H1 (cell line): ENCODE results near the gene TFF3. TPM values are rescaled to one million over a fixed set of nuclear protein-coding genes. Genes with fewer than 3 reads are reported as not detected.

Experiments used
- CTCF ChIA-PET: fragments of 300-600 bp; sonication (Branson Sonifier 250); formaldehyde crosslinking; loops from one replicate; lab custom pipeline; 2021; ENCODE audit not compliant: partially characterized antibody; lab: Charles Lee
- POLR2A ChIA-PET: fragments of 300-600 bp; sonication (Branson Sonifier 250); formaldehyde crosslinking; loops from one replicate; lab custom pipeline; 2021; ENCODE audit warnings: inconsistent platforms; ENCODE audit not compliant: partially characterized antibody; lab: Charles Lee
- DNase-seq, 2 experiments: peaks; one replicate each; pipeline versions ENCODE4 v3.0.0 to v3.0.0-alpha.2; 2010 to 2022; ENCODE audit warnings: low spot score in 2 of 2, low read depth in 1 of 2, mixed read lengths in 1 of 2
- FAIRE-seq: peaks from 2 replicates; lab custom pipeline; 2011; peaks lifted over from hg19 to GRCh38; lab: Jason Lieb, UNC
- H2AFZ ChIP-seq: 2 replicates; pipeline ENCODE4 v1.8.1; 2012; ENCODE audit warnings: low read length, inconsistent platforms
- H2AK5ac ChIP-seq: 2 replicates; pipeline ENCODE4 v1.6.1; 2013; ENCODE audit warnings: low read depth, low read length
- H2BK120ac ChIP-seq: replicated peaks from 2 replicates; pipeline ENCODE3; 2013; ENCODE audit warnings: low read depth, low read length, inconsistent platforms
- H2BK12ac ChIP-seq: 2 replicates; pipeline ENCODE4 v1.6.1; 2013; ENCODE audit warnings: low read depth, low read length
- H2BK15ac ChIP-seq: 2 replicates; pipeline ENCODE4 v1.6.1; 2013; ENCODE audit warnings: low read length
- H2BK20ac ChIP-seq: 2 replicates; pipeline ENCODE4 v1.6.1; 2013; ENCODE audit warnings: low read length
- H2BK5ac ChIP-seq: 2 replicates; pipeline ENCODE4 v1.6.1; 2013; ENCODE audit warnings: low read depth, low read length
- H3K14ac ChIP-seq: 2 replicates; pipeline ENCODE4 v1.6.1; 2013; ENCODE audit warnings: inconsistent platforms; ENCODE audit not compliant: insufficient read length
- H3K18ac ChIP-seq: 2 replicates; pipeline ENCODE4 v1.6.1; 2013; ENCODE audit warnings: low read length; ENCODE audit errors: extremely low read depth
- H3K23ac ChIP-seq: 2 replicates; pipeline ENCODE4 v1.6.1; 2013; ENCODE audit warnings: inconsistent platforms; ENCODE audit not compliant: insufficient read length
- H3K23me2 ChIP-seq: 2 replicates; pipeline ENCODE4 v1.6.1; 2013; ENCODE audit warnings: low read depth, low read length
- H3K27ac ChIP-seq: 2 replicates; pipeline ENCODE4 v1.6.1; 2011; ENCODE audit warnings: low read depth, low read length, inconsistent platforms
- H3K27me3 ChIP-seq, 4 experiments: replicated peaks in 1 of 4; 1 replicate in 1 of 4; 2 replicates in 3 of 4; pipeline versions ENCODE4 v1.6.1 to v1.8.1; 2011 to 2013; ENCODE audit warnings: low read length in 3 of 4, mild to moderate bottlenecking in 3 of 4, inconsistent platforms in 2 of 4, mixed read lengths in 2 of 4, moderate library complexity in 1 of 4; ENCODE audit not compliant: control insufficient read depth in 3 of 4, insufficient read depth in 3 of 4; ENCODE audit errors: extremely low read depth in 1 of 4
- H3K36me3 ChIP-seq, 4 experiments: 2 replicates each; pipeline versions ENCODE4 v1.6.1 to v1.8.1; 2011 to 2013; ENCODE audit warnings: mild to moderate bottlenecking in 4 of 4, low read length in 3 of 4, moderate library complexity in 2 of 4, control low read depth in 1 of 4, inconsistent platforms in 1 of 4; ENCODE audit not compliant: insufficient read depth in 4 of 4, control insufficient read depth in 2 of 4
- H3K4ac ChIP-seq: replicated peaks from 2 replicates; pipeline ENCODE3; 2013; ENCODE audit warnings: low read length, low read depth, mixed read lengths, inconsistent platforms; ENCODE audit not compliant: insufficient read length
- H3K4me1 ChIP-seq, 4 experiments: replicated peaks in 1 of 4; 1 replicate in 1 of 4; 2 replicates in 3 of 4; pipeline versions ENCODE4 v1.6.1 to v1.8.1; 2011 to 2013; ENCODE audit warnings: low read length in 3 of 4, inconsistent platforms in 2 of 4, mixed read lengths in 1 of 4; ENCODE audit not compliant: insufficient read depth in 4 of 4, control insufficient read depth in 3 of 4
- H3K4me2 ChIP-seq, 2 experiments: 2 replicates each; pipeline versions ENCODE4 v1.6.1 to v1.8.1; 2011 to 2013; ENCODE audit warnings: low read depth in 2 of 2, low read length in 2 of 2, control low read depth in 1 of 2, inconsistent platforms in 1 of 2, mild to moderate bottlenecking in 1 of 2; ENCODE audit not compliant: insufficient read depth in 1 of 2
- H3K4me3 ChIP-seq, 4 experiments: fragments of 200-600, 300-600 bp in 1 of 4; sonication (generic), shearing (Covaris generic), sonication (Bioruptor Twin) in 1 of 4; 2 replicates each; pipeline versions ENCODE4 v1.5.1 to v1.8.1; 2011 to 2016; ENCODE audit warnings: low read length in 4 of 4, low read depth in 3 of 4, control low read depth in 2 of 4, inconsistent platforms in 2 of 4, mild to moderate bottlenecking in 2 of 4, mixed read lengths in 1 of 4, moderate library complexity in 1 of 4; ENCODE audit not compliant: insufficient read depth in 2 of 4; ENCODE audit errors: extremely low read depth in 1 of 4
- H3K56ac ChIP-seq: replicated peaks from 2 replicates; pipeline ENCODE3; 2013; ENCODE audit warnings: low read depth, mild to moderate bottlenecking, mixed read lengths, low read length, inconsistent platforms; ENCODE audit not compliant: insufficient read length
- H3K79me1 ChIP-seq: 2 replicates; pipeline ENCODE4 v1.6.1; 2013; ENCODE audit warnings: low read depth, low read length, control low read depth
- H3K79me2 ChIP-seq, 2 experiments: 2 replicates each; pipeline versions ENCODE4 v1.6.1 to v1.8.1; 2012 to 2013; ENCODE audit warnings: low read length in 2 of 2, mild to moderate bottlenecking in 2 of 2, inconsistent platforms in 1 of 2; ENCODE audit not compliant: insufficient read depth in 2 of 2, control insufficient read depth in 1 of 2
- H3K9ac ChIP-seq, 4 experiments: replicated peaks in 1 of 4; 1 replicate in 1 of 4; 2 replicates in 3 of 4; pipeline versions ENCODE4 v1.6.1 to v1.8.1; 2011 to 2013; ENCODE audit warnings: low read depth in 3 of 4, low read length in 3 of 4, control low read depth in 2 of 4, mild to moderate bottlenecking in 2 of 4, moderate library complexity in 2 of 4, inconsistent platforms in 1 of 4; ENCODE audit errors: extremely low read depth in 1 of 4
- H3K9me3 ChIP-seq, 2 experiments: 2 replicates each; pipeline versions ENCODE4 v1.6.1 to v1.8.1; 2012 to 2013; ENCODE audit warnings: mild to moderate bottlenecking in 2 of 2, moderate library complexity in 2 of 2, control low read depth in 1 of 2, inconsistent platforms in 1 of 2, low read depth in 1 of 2, low read length in 1 of 2, mixed read lengths in 1 of 2; ENCODE audit not compliant: insufficient read depth in 2 of 2
- H4K20me1 ChIP-seq, 2 experiments: replicated peaks in 1 of 2; 2 replicates each; pipeline versions ENCODE3 to v1.8.1; 2011 to 2013; ENCODE audit warnings: inconsistent platforms in 2 of 2, low read length in 2 of 2, mild to moderate bottlenecking in 1 of 2; ENCODE audit not compliant: insufficient read depth in 2 of 2, control insufficient read depth in 1 of 2
- H4K5ac ChIP-seq: 2 replicates; pipeline ENCODE4 v1.6.1; 2013; ENCODE audit warnings: low read length, low read depth, mixed read lengths, inconsistent platforms; ENCODE audit not compliant: insufficient read length
- H4K8ac ChIP-seq: 2 replicates; pipeline ENCODE4 v1.8.0; 2013; ENCODE audit warnings: mild to moderate bottlenecking, moderate library complexity, low read length, inconsistent platforms; ENCODE audit not compliant: insufficient read depth; ENCODE audit errors: extremely low read depth
- H4K91ac ChIP-seq: replicated peaks from 2 replicates; pipeline ENCODE3; 2013; ENCODE audit warnings: low read length, mixed read lengths, inconsistent platforms; ENCODE audit not compliant: insufficient read length
- ATF3 ChIP-seq: IDR thresholded peaks from 2 replicates; pipeline ENCODE4 v1.6.1; 2011; ENCODE audit warnings: low read depth, mild to moderate bottlenecking, low read length; ENCODE audit not compliant: insufficient read depth
- BRCA1 ChIP-seq: IDR thresholded peaks from 2 replicates; pipeline ENCODE4 v1.6.1; 2012; ENCODE audit warnings: low read depth, low read length, improper control_type of control experiment
- CBX8 ChIP-seq: fragments of 300-800, 300-1000 bp; sonication (generic); IDR thresholded peaks from 2 replicates; pipeline ENCODE4 v1.7.1; 2016; ENCODE audit warnings: low read depth, low read length, borderline replicate concordance
- CHD2 ChIP-seq: IDR thresholded peaks from 2 replicates; pipeline ENCODE4 v1.6.1; 2012; ENCODE audit warnings: low read length, improper control_type of control experiment
- E2F6 ChIP-seq: IDR thresholded peaks from 2 replicates; pipeline ENCODE4 v1.6.1; 2012; ENCODE audit warnings: inconsistent platforms
- EGR1 ChIP-seq: IDR thresholded peaks from 2 replicates; pipeline ENCODE4 v1.6.1; 2011; ENCODE audit warnings: low read depth, low read length, borderline replicate concordance
- KDM5A ChIP-seq: fragments of 200-600 bp; IDR thresholded peaks from 2 replicates; pipeline ENCODE4 v1.7.1; 2012; ENCODE audit warnings: mild to moderate bottlenecking, low read length, inconsistent platforms, mixed read lengths
- NRF1 ChIP-seq: IDR thresholded peaks from 2 replicates; pipeline ENCODE4 v1.6.1; 2011; ENCODE audit warnings: mild to moderate bottlenecking, low read depth, low read length, improper control_type of control experiment
- RNF2 ChIP-seq: fragments of 200-900, 300-1000 bp; sonication (generic); IDR thresholded peaks from 2 replicates; pipeline ENCODE4 v1.7.1; 2016; ENCODE audit warnings: borderline replicate concordance, low read depth, mild to moderate bottlenecking, antibody characterized with exemption, low read length; ENCODE audit not compliant: poor library complexity, severe bottlenecking; ENCODE audit errors: missing control alignments
- SIRT6 ChIP-seq: IDR thresholded peaks from one replicate; pipeline ENCODE4 v1.7.1; 2012; ENCODE audit warnings: low read length, inconsistent platforms
- SP1 ChIP-seq: IDR thresholded peaks from 2 replicates; pipeline ENCODE4 v1.6.1; 2011; ENCODE audit warnings: low read depth, low read length
- ZNF274 ChIP-seq: IDR thresholded peaks from 2 replicates; pipeline ENCODE4 v1.7.0; 2012; ENCODE audit warnings: low read length, borderline replicate concordance; ENCODE audit errors: extremely low read depth
- WGBS, 2 experiments: shearing (Covaris generic) in 1 of 2; methylation state at CpG; one replicate each; pipeline versions ENCODE4 v1.1.6 to v1.1.7; 2013 to 2015; ENCODE audit warnings: low lambda C conversion rate in 2 of 2, mixed read lengths in 2 of 2, inconsistent platforms in 1 of 2, low coverage in 1 of 2, missing lambda C conversion rate in 1 of 2; ENCODE audit not compliant: insufficient replicate concordance in 2 of 2, insufficient coverage in 1 of 2, insufficient read length in 1 of 2; ENCODE audit errors: extremely low coverage in 1 of 2, missing lambda C conversion rate in 1 of 2; 5-methylcytosine and 5-hydroxymethylcytosine counted together
- polyA plus RNA-seq, 7 experiments: library from polyadenylated mRNA; depleted of rRNA in 3 of 7; stranded (reverse) in 5 of 7; unstranded in 2 of 7; fragments of >200 nt in 5 of 7; fragments of 200-250 nt in 2 of 7; gene quantifications; 1 replicate in 5 of 7; 2 replicates in 1 of 7; 4 replicates in 1 of 7; pipeline versions ENCODE4 v1.2.1 to v1.2.3, GENCODE V29; 2011 to 2013; ENCODE audit warnings: missing spikeins in 2 of 7, mixed read lengths in 2 of 7
- total RNA-seq: library from RNA; stranded (reverse); fragmentation: NEBNext Ultra II Directional; extraction: Animal tissue kit (Norgen Biotek cat#: 25700); gene quantifications from 2 replicates; pipeline ENCODE4 v1.2.1, GENCODE V29; 2021

The TFF3 gene
- total and polyA plus RNA-seq, 2 of the 8 experiments (the other 6 are each of a cell fraction or from before 2014, with no cell fraction given), result 1.7 to 6.7 TPM

- no peak overlapping the region for H4K8ac ChIP-seq
- H3K27me3 ChIP-seq, result no peaks in the 10 kb centered on the region
- no peak overlapping the region for H2AFZ ChIP-seq
- H3K9me3 ChIP-seq, result no peaks in the 10 kb centered on the region
- ChIA-PET POLR2A (no interaction called here), CTCF (interaction anchor here (1.2 to 6.5 kb wide), 6 partner anchors 9 to 49 kb away, joined by 3 to 36 read pairs (median 4); no protein-coding TSS in a partner anchor)
- no peak overlapping the region for H3K14ac ChIP-seq
- no peak overlapping the region for H2BK12ac ChIP-seq
- H3K4ac ChIP-seq, result no peak overlapping the region
- FAIRE-seq, result no peak
- no peaks in the 10 kb centered on the region for H3K4me1 ChIP-seq
- no peaks in the 10 kb centered on the region for H3K36me3 ChIP-seq
- no peak overlapping the region for H4K91ac ChIP-seq
- H3K9ac ChIP-seq, result no peak overlapping the region
- no peak overlapping the region for H3K23ac ChIP-seq
- H3K4me2 ChIP-seq, result no peak overlapping the region
- DNase-seq, result no peak
- no peak overlapping the region for H2BK5ac ChIP-seq
- 91% methylated on average over 18 of the region's 20 CpGs; no CpG with 5 or more reads in 1 of the 2 experiments for WGBS, 2 experiments
- H3K18ac ChIP-seq, result no peak overlapping the region
- H2BK15ac ChIP-seq, result no peak overlapping the region
- no peaks in the 10 kb centered on the region for H3K23me2 ChIP-seq
- no peaks in the 10 kb centered on the region for H4K20me1 ChIP-seq
- no peak overlapping the region for H4K5ac ChIP-seq
- no peaks in the 10 kb centered on the region for H3K79me2 ChIP-seq
- H3K79me1 ChIP-seq, result no peaks in the 10 kb centered on the region
- no peak overlapping the region for H2BK20ac ChIP-seq
- no peak overlapping the region for H3K27ac ChIP-seq
- H3K4me3 ChIP-seq, result no peak overlapping the region
- H2AK5ac ChIP-seq, result no peak overlapping the region
- H2BK120ac ChIP-seq, result no peak overlapping the region
- no peak overlapping the region for H3K56ac ChIP-seq
- TF ChIP-seq EGR1 (no peak), ZNF274 (no peak), E2F6 (no peak), NRF1 (no peak), SIRT6 (no peak), CHD2 (no peak), SP1 (no peak), BRCA1 (no peak), ATF3 (no peak), KDM5A (no peak), RNF2 (no peak), CBX8 (no peak)
These were observed 13.7 kb downstream of the TFF3 start for GRCh38 chr21:42301371-42302075.
